Effector CD8-positive, alpha-beta T cell (primary cell): ENCODE results near the gene RHEB.
A peak's percentile ranks its signal among the peaks of the same experiment; 100 is the strongest.

ENCODE experiments used
- DNase-seq: peaks from one replicate; lab custom pipeline; 2025; lab: John Stamatoyannopoulos, UW

The RHEB gene

GRCh38 chr7:151431768-151432311, 87.9 kb downstream of the RHEB start:
- no peak for DNase-seq

GRCh38 chr7:151431281-151431767, 88.4 kb downstream of the RHEB start:
- DNase-seq = no peak

DNA sequence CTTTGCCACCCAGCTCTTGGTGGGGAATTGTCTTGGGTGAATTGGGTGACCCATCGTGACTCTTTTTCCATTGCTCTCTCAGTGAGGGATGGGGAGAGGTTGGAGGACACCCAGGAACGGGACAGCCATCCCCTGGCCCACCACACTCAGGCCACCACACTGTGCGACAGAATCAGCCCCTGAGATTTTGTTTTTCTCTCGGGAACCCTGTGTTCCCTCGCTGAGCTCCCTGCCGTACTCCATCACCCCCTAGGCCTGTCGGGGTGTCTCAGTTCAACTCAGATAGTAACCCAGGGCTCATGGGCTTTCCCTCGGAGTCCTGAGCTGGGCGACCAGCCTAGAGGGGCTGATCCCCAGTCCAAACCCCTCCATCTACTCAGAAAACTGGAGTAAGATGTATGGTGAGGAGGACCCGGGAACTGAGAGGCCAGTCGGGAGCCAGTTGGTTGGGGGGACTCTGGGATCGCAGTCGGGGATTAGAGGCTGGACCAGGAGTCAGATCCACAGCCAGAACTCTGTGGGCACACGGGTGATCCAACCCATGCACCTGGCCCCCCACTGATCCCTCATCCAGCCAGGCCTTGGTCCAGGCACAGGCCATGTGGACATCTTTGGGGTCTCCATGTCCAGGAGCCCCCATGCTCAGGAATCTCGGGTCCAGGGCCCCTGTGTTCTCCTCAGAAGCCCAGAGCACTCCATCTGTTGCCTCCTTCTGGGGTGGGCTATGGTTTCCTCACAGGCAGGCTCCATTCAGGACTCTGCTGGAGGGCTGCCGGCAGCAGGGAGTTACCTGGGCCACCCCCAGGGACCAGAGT, 89.1 kb downstream of the RHEB start:
- no peak for DNase-seq

DNA sequence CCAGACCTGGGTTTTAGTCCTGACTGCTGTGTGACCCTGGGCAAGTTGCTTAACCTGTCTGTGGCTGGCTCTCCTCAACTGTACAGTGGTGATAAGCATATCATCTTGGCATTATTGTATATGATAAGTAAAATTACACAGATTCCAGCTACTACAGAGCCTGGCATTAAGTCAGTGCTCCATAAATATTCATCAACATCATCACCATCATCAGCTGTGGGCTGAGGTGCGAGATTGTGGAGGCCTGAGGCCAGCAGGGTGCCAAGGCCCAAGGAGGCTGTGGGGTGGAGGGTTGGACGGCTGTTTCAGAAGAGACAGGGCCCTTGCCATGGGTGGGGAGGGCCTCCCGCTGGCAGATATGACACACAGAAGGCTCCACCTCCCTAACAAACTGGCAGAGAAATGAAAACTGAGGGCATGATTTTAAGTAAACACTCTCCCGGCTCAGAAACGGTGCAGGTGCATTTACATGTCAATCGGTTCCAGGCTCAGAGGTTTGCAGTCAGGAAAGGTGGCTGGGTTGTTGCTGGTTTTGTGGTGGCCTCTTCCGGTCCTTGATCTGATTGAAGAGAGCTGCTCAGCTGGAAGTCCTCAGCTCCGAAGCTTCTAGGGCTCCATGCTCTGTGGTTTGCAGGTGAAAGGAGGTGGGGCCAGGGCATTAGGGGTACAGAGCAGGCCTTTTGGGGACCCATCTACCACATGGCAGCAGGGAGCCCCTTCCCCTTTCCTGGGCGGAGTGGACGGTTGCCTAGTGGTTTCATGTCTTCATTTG, 89.9 kb downstream of the RHEB start:
- peak; percentile 16 for DNase-seq

- DNase-seq = no peak
Measured at GRCh38 chr7:151429237-151429559, 90.5 kb downstream of the RHEB start.

GRCh38 chr7:151428378-151429236, 91.1 kb downstream of the RHEB start:
- DNase-seq = no peak

- no peak for DNase-seq
Measured at GRCh38 chr7:151427705-151428377, 91.9 kb downstream of the RHEB start.

- DNase-seq = no peak
Measured at GRCh38 chr7:151426904-151427704, 92.6 kb downstream of the RHEB start.

DNA sequence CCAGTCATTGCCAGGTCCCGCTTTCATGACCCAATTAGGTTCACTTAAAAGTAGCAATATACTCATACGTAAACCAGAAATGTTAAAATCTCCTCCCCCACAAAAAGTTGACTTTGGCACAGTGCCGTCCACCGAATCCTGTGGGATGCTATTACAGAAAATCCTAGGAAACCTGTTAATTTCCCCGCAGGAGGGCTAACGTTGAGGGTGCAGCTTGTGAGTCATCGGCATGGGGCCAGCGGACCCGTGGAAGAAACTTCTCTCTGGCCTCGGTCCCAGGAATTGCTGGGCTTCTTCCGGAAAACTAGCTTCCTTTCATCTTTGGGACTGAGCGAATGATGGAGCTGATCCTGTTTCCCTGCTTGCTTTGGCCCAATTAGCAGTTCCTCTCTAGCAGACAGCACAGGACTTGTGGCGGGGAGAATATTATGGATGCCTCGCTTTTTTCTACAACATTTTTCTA, 93.2 kb downstream of the RHEB start:
- DNase-seq = no peak

- DNase-seq = no peak
Measured at GRCh38 chr7:151425670-151426440, 93.8 kb downstream of the RHEB start.

DNA sequence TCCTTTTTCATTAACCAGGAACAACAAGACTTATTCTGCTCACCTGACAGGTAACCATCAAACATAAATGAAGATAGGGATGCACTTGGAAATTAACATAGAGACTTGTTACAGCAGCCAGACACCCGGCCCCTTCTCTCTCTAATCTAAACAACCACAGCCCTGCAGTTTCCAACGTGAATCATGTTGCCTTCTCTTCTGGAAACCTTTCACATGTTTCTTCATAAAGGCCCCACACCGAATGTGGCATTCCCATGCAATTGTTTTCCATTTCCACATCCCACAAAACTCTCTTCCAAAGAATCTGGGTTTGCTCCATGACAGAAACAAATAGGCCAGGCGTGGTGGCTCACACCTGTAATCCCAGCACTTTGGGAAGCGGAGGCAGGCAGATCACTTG, 94.9 kb downstream of the RHEB start:
- no peak for DNase-seq

DNA sequence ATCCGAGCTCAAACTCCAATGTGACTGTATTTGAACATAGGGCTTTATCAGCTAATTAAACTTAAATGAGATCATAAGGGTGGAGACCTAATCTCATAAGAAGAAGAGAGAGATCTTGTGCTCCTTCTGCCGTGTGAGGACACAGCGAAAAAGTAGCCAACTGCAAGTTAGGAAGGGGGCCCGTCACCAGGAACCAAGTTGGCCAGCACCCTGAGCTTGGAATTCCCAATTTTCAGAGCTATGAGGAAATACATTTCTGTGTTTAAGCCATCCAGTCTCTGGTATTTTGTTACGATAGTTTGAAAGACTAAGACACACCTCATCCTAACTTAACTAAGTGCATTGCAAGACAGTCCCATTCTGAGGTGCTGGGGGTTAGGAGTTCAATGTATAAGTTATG, 95.8 kb downstream of the RHEB start:
- DNase-seq = no peak

DNA sequence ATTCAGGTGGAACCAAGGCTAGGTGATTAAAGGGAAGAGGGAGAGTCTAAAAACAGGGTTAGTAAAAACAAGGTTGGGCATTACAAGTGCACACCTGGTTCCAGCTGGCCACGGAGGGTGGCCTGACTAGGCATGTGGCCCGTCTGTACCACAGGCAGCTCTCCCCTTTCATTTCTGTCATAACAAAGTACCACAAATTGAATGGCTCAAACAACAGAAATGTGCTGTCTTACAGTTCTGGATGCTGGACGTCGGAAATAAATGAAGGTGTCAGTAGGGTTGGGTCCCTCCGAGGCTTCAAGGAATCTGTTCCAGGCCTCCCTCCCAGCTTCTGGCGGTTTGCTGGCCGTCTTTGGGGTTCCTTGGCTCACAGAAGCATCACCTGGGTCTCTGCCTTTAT, 96.5 kb downstream of the RHEB start:
- DNase-seq = no peak

GRCh38 chr7:151422212-151422611, 97.5 kb downstream of the RHEB start:
- no peak for DNase-seq

DNA sequence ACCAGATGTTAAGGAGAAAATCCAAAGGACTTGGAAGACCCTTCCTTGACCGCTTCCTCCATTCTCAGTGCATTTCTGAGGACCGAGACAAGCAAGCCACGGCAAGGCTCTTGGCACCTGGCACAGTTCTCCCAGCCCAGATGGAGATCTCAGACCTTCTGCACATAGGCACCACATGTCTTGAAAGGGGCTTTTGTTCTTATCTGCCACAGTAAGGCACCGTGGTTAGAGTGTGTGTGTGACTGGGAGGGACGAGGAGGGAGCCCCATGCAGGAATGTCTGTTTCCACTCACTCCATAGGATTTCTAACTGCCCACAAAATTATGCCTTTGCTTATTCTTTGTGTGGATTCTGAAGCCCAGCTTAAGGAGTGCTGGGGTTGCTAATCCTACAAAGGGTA, 99.6 kb downstream of the RHEB start:
- DNase-seq = no peak

DNA sequence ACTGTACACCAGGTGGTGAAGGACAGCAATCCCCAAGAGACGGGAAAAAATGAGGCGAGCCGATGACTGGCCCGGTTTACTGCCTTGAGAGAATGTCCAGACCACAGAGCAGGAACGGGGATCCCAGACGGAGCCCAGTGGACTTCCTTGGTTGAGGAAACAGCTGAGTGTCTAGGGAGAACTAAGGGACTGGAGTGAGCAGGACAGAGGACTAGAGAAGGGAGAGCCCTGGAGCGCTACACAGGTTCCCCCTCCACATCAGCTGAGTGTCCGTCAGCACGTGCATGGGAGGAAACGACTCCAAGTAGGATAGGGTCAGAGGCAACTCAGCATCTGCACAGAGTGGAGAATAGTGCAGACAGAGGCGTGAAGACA, 102.8 kb downstream of the RHEB start:
- no peak for DNase-seq

GRCh38 chr7:151416112-151416940, 103.4 kb downstream of the RHEB start:
- no peak for DNase-seq
